ENCODE measurements around the gene NOC4L.

DNA sequence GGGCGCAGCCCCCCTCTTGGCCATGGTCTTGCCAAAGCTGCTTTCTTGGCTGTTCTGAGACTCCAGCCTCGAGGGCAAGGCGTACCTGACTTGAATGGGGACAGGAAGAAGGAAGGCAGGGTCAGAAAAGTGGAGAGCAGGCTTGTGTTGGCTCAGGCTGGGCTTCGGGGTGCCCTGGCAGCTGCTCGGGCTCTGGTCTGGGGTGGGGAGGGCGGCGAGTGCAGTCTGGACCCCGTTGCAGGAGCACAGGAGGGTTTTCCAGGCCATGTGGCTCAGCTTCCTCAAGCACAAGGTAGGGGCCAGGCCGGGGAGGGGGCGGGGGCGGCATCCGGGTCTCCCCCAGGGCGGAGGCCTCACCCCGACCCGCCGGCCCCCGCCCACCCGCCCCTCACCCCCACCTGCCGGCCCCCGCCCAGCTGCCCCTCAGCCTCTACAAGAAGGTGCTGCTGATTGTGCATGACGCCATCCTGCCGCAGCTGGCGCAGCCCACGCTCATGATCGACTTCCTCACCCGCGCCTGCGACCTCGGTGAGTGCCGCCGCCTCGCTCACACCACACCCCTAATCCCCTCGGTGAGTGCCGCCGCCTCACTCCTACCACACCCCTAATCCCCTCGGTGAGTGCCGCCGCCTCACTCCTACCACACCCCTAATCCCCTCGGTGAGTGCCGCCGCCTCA is 4.2 kb downstream of the NOC4L start:
- TF ChIP-seq POLR2AphosphoS5 (IDR thresholded peaks at IDR 0.05) (no peak), POLR2A (IDR thresholded peaks at IDR 0.05) (no peak)
- TF ChIP-seq, protein P1, sequence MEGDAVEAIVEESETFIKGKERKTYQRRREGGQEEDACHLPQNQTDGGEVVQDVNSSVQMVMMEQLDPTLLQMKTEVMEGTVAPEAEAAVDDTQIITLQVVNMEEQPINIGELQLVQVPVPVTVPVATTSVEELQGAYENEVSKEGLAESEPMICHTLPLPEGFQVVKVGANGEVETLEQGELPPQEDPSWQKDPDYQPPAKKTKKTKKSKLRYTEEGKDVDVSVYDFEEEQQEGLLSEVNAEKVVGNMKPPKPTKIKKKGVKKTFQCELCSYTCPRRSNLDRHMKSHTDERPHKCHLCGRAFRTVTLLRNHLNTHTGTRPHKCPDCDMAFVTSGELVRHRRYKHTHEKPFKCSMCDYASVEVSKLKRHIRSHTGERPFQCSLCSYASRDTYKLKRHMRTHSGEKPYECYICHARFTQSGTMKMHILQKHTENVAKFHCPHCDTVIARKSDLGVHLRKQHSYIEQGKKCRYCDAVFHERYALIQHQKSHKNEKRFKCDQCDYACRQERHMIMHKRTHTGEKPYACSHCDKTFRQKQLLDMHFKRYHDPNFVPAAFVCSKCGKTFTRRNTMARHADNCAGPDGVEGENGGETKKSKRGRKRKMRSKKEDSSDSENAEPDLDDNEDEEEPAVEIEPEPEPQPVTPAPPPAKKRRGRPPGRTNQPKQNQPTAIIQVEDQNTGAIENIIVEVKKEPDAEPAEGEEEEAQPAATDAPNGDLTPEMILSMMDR (IDR thresholded peaks at IDR 0.05) = no peak
